ENCODE measurements around the gene IGSF8.

GRCh38 chr1:160085686-160086455 is 12.5 kb downstream of the IGSF8 start:
- peak; percentile 78 for TF ChIP-seq CTCF (IDR thresholded peaks at IDR 0.05)
- no peak for TF ChIP-seq POLR2AphosphoS5 (IDR thresholded peaks at IDR 0.05; ENCODE audit: low read depth, low read length)
- no peak for TF ChIP-seq YY1 (IDR thresholded peaks at IDR 0.05; ENCODE audit: low read depth)
- TF ChIP-seq ELF1 (IDR thresholded peaks at IDR 0.05), result no peak
- no peak for TF ChIP-seq IRF3 (IDR thresholded peaks at IDR 0.05; ENCODE audit: low read depth, low read length)
- no peak for TF ChIP-seq EZH2phosphoT487 (IDR thresholded peaks at IDR 0.05; ENCODE audit: borderline replicate concordance, low read depth)
- no peak for TF ChIP-seq NRF1 (IDR thresholded peaks at IDR 0.05; ENCODE audit: low read depth, low read length)
- no peak for TF ChIP-seq TAF1 (IDR thresholded peaks at IDR 0.05; ENCODE audit: borderline replicate concordance, low read depth, low read length)
- peak; percentile 57 for TF ChIP-seq SMC3 (IDR thresholded peaks at IDR 0.05; ENCODE audit: low read depth, low read length)
- no peak for TF ChIP-seq RXRA (IDR thresholded peaks at IDR 0.05; ENCODE audit: borderline replicate concordance, low read depth)
- TF ChIP-seq RCOR1 (IDR thresholded peaks at IDR 0.05; ENCODE audit: low read length), result no peak
- no peak for TF ChIP-seq FOXM1 (IDR thresholded peaks at IDR 0.05; ENCODE audit: low read depth)

Measured in SK-N-SH (cell line).